ENCODE results near the gene KRT72.
"Not testable (repeated sequence)": the region's sequence is repeated elsewhere in the genome, so short reads cannot be mapped to it uniquely, and the experiment has no call there.

Gene KRT72

DNA sequence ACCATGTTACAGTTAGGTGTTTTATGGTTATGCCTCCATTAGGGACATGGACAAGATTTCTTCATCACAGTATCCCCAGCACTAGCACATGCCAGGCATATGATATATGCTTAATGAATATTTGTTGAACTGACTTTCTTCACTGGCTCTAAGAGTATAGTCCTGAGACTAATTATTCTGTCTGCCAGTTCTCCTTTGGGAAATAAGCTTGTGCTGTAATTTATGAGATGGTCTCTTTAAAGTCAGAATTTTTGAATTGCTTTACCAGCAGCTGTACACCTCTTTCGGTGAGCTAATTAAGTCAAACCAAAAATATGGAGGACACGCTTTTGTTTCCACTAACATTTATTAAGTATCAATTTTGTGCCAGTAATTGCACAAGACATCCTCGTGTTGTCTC lies 4.8 kb upstream of the KRT72 start:
- no peak for DNase-seq

- DNase-seq, result no peak
Observed at GRCh38 chr12:52605542-52605941, 4.3 kb upstream of the KRT72 start.

GRCh38 chr12:52604859-52605258 lies 3.6 kb upstream of the KRT72 start:
- DNase-seq, result no peak

GRCh38 chr12:52603314-52603713 lies 2.1 kb upstream of the KRT72 start:
- DNase-seq, result no peak

GRCh38 chr12:52602552-52602951 lies 1.3 kb upstream of the KRT72 start:
- DNase-seq, result no peak

GRCh38 chr12:52601671-52602070 lies 408 bp upstream of the KRT72 start:
- no peak for DNase-seq

DNA sequence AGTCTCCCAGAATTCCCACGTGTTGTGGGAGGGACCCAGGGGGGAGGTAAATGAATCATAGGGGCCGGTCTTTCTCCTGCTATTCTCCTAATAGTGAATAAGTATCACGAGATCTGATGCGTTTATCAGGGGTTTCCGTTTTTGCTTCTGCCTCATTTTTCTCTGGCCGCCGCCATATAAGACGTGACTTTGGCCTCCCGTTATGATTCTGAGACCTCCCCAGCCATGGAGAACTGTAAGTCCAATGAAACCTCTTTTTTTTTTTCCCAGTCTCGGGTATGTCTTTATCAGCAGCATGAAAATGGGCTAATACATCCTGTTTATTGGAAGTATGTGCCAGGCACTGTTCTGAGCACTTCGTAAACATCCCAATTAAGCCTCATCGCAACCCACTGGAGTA lies 788 bp downstream of the KRT72 start:
- DNase-seq, result no peak

DNA sequence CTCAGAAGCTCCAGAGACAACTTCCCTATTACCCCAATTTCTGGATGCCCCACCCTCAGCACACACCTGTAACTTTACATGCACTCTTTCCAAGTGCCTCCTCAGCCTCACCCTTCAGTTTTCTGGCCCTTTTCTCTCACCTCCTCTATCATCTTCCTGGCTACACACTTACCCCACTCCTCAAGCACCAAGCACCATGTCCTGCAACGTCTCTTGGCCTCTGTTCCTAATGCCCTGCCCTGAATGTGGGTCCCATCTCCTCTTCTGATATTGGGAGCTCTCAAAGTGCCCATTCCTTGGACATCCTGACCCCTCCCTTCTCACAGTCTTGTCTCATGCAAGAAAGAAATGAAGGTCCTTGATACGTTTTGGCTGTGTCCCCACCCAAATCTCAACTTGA lies 1.2 kb downstream of the KRT72 start:
- DNase-seq, result no peak

DNA sequence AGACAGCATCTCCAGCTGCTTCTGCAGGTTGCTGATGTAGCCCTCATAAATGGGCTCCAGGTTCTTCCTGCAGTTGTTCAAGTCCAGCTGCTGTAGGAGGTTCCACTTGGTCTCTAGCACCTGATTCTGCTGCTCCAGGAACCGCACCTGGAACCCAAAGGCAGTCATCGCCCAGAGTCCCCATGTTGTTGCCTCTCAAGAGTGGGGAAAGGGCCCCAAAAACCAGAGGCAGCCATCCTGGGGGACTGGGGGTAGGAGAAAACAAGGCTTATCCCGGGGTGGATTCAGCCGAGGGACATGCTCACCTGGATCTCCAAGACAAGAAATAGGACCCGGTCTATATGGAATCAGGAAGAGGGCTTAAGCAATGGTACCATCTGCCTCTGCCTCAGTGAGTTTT lies 2.3 kb downstream of the KRT72 start:
- DNase-seq, result no peak

GRCh38 chr12:52594237-52594636 lies 7.0 kb downstream of the KRT72 start:
- DNase-seq, result not testable (repeated sequence)

GRCh38 chr12:52591521-52591920 lies 9.7 kb downstream of the KRT72 start:
- DNase-seq, result no peak

- no peak for DNase-seq
Observed at GRCh38 chr12:52590021-52590420, 11.2 kb downstream of the KRT72 start.

DNA sequence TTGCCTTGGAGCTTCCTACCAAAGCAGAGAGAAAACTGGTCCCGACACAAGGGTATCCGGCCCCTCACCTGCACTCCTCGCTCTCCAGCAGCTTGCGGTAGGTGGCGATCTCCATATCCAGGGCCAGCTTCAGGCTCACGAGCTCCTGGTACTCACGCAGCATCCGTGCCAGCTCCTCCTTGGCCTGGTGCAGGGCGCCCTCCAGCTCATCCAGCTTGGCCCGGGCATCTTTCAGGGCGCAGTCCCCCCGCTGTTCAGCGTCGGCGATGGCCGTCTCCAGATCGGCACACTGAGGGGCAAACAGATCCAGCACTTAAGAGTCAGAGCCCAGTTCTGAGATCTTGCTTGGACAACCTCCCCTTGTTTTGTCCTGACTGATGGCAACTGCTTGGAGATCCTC lies 13.7 kb downstream of the KRT72 start:
- DNase-seq, result no peak

DNA sequence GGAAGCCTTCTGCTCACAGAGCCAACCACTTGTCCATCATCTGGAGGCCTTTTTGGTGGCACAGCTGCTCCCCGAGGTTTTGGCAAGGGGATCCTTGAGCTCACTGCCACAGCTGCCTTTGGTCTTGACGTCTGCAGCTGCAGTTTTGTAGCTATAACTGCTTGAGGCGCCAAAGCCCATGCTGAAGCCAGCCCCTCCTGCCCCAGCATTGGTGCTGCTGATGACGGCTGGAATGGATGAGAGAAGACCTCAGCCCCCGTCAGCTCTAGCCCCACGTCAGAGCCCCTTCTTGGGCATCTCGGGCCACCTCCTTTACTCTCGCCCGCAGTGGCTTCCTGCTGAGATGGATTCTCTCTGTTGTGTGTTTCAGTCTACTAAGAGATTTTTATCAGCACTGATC lies 15.3 kb downstream of the KRT72 start:
- DNase-seq, result no peak

DNA sequence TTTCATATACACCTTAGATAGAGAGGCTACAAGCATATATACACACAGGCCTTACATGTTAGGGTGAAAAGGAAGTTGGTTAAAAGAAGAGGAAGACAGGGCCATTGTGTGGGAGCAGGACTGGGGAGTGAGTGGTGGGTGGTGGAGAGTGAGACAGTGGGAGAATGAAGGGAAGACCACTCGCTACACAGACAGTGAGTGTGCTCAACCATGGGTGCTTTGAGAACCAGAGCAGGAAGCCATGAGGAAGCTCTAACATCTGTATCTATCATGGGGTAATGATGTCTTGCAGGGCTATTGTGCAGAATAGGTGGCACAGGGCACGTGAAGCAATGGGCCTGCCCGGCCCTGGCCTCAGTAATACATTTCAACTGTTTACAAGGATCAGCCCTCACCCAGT lies 16.2 kb downstream of the KRT72 start:
- no peak for DNase-seq

GRCh38 chr12:52584156-52584682 lies 17.0 kb downstream of the KRT72 start:
- DNase-seq, result no peak

DNA sequence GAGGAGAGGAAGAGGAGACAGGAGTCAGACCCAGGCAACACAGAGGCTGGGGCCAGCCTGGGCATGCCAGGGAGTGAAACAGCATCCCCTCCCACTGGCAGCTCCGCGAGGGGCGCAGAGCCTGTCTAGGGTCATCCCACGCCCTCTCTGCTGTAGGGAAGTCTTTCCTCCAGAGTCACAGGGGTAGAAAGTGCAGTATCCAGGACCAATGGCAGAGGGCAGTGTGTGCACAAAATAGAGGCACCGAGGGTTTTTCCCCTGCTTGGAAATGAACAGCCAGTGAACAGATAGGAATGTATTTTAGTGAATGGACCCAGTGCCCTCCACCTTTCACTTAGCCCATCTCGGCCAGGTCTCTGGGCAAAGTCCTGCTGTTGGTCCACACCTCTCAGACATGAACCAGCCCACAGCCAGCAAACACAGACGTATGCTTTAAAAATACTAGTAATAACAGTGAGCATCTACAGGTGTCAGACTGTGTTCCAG lies 18.2 kb downstream of the KRT72 start:
- DNase-seq, result no peak

DNA sequence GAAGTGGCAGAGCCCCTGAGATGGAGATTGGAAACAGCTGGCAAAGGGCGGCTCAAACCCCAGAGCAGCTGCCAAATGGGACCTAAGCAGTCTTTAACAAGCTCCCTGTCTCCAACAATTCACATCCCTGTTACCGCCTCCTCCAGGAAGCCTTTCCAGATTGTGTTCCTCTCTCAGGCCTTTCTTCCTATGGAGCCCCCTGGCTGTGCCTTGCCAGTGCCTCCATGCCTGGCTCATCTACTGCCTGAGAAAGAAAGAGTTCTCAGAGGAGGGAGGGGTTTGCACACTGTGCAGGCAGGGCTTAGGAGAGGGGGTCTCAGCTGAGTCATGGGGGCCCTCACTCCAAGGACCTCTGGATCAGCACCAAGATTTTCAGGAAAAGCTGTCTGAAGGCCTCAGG lies 18.8 kb downstream of the KRT72 start:
- no peak for DNase-seq

DNA sequence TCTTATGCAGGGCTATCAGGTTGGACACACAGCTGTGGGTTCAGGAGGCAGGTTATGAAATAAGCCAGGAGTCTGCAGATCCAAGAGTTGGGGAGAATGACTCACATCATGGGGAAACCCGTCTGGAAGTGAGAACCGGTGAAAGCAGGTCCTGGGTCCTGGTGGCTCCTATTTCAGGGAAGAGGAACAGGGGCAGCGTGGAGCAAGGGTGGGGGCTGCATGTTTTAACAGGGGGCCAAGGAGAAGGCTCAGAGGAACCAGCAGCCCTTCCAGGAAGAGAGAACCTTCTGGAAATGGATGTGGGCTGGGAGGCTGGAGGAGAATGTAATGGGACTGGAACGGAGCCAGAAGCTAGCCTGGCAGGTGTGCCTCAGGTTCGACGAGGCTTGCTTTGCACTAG lies 19.8 kb downstream of the KRT72 start:
- no peak for DNase-seq

DNA sequence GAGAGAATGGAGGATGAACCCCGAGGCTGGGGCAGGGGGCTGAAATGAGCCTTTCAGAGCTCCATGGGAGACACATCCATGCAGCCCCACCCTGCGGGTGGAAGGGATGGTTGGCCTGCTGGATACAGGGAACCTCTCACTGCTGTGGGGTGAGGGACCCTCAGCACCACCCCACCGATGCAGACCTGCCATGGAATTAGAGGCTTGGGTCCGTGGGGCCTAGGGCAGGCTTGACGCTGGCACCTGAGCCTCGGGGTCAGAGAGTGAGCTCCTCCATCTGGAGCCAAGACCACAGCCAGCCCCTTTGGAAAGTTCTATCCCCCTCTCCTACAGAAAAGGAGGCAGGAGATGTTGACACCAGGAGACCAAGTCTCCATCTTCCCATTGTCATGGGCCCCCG lies 20.2 kb downstream of the KRT72 start:
- no peak for DNase-seq

DNA sequence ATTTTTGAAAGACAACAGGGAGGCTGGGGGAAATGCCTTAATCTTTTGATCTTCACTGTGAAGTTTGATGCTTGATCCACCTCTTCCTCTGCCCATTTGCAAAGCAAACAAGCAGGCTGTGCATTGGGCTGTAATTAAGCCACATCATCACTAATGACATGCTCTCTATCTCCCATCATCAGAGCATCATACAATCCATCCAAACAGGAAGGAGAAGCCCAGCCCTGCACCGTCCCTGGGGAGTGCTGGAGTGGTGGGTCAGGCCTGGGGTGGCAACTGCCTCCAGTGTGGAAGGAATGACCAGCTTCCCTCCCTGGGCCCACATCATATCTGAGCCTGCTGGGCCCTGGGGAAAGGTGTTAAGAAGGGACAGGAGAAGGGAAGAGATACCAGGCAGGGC lies 20.8 kb downstream of the KRT72 start:
- no peak for DNase-seq

- DNase-seq, result no peak
Observed at GRCh38 chr12:52579468-52580465, 21.5 kb downstream of the KRT72 start.

GRCh38 chr12:52578469-52578868 lies 22.8 kb downstream of the KRT72 start:
- no peak for DNase-seq

GRCh38 chr12:52577316-52577715 lies 23.9 kb downstream of the KRT72 start:
- DNase-seq, result no peak

DNA sequence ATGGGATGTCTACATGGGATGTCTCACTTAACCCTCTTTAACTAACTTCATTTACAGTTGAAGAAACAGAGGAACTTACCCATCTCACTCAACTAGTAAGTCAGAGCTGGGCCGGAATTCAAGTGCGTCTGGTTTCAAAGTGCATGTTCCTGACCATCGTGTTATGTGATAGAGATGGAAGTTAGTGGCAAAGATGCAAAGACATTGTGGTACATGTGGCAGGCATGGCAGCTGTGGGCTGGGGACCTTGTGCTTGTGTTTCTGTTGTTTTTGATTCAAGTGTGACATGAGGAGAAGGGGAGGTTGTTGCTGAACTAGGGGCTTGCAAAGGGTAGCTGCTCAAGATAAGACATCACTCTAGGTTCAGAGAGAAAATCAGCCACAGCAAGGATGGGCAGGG lies 25.3 kb downstream of the KRT72 start:
- no peak for DNase-seq

All from NCI-H2081 treated with DMSO at 0.1 percent for 48 hours (cell line).